GM19023 (cell line): ENCODE measurements around the gene TNFRSF1A.
"Not testable (repeated sequence)": the region's sequence is repeated elsewhere in the genome, so short reads cannot be mapped to it uniquely, and the experiment has no call there.

Source experiments
- ATAC-seq: cut with Tn5 transposase; IDR thresholded peaks from one replicate; pipeline ENCODE4 v1.9.1; 2021; ENCODE audit warnings: mild to moderate bottlenecking, moderate library complexity; ENCODE audit not compliant: unreplicated experiment

Gene TNFRSF1A

DNA sequence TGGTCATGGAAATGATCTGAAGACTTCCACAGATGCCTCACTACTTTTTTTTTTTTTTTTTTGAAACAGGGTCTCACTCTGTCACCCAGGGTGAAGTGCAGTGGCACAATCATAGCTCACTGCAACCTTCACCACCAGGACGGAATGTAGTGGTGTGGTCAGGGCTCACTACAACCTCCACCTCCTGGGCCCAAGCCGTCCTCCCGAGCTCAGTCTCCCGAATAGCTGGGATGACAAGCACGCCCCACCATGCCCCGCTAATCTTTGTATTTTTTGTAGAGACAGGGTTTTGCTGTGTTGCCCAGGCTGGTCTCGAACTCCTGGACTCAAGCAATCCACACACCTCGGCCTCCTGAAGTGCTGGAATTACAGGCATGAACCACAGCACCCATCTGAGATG lies 3.3 kb downstream of the TNFRSF1A start:
- not testable (repeated sequence) for ATAC-seq

DNA sequence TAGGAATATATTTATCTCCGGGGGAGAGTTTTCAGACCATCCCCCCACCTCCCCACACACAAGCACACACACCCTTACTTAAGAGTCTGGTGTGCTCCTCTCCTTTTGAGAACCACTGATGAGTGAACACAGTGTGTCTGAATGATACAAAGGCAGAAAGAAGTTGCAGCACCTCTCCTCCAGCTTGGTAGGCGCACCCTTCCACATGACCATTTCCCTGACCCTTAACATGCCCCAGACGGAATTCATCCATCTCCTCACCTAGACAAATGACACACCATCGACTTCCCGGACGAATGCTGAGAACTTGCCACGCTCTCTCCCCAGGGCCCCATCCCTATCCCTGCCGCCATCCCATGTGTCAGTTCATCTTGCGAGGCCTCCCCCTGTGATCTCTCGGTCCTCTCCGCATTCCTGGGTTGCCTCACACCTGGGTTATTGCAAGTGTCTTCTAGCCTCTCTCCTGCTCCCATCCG lies 3.9 kb downstream of the TNFRSF1A start:
- ATAC-seq: no peak

DNA sequence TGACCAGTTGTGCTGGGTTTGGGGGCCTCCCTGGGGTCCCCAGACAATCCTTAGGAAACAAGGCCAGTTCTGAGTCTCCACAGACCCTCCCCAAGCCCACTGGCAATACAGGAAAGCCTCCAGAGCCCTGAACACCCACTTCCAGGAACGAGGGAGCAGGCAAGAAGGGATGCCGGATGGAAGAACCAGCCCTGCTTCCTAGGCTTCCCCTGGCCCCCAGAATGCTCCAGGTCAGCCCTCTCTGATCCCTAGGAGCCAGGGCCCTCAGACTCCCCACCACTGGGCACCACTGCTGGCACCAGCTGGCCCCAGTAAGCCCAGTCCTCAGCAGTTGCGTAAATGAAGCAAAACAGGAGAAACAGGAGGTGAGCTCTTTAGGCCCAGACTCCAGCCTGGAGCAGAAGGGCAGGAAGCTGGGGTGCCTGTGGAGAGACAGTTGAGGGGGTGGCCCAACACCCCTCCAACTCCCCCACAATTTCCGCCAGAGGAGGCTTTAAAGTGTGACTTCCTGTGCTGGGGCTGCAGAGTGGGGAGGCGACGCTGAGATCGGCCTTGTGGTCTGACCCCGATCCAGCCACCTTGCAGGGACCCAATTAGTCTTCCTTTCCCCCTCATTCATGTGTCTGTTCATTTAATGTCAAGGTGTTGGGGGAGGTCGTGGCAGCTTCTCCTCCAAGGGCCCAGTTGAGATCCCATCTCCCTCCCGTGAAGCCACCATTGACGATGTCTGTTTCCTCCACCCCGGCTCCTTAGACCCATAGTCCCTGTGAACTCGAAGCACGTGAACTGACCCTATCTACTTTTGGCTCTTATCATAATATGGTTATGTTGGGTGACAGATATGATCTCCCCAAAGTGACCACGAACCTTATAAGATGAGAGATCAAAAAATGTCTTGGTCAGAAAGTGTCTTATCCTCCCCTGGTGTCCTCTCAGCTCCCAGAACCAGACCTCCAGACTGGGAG lies 4.7 kb downstream of the TNFRSF1A start:
- ATAC-seq: no peak

DNA sequence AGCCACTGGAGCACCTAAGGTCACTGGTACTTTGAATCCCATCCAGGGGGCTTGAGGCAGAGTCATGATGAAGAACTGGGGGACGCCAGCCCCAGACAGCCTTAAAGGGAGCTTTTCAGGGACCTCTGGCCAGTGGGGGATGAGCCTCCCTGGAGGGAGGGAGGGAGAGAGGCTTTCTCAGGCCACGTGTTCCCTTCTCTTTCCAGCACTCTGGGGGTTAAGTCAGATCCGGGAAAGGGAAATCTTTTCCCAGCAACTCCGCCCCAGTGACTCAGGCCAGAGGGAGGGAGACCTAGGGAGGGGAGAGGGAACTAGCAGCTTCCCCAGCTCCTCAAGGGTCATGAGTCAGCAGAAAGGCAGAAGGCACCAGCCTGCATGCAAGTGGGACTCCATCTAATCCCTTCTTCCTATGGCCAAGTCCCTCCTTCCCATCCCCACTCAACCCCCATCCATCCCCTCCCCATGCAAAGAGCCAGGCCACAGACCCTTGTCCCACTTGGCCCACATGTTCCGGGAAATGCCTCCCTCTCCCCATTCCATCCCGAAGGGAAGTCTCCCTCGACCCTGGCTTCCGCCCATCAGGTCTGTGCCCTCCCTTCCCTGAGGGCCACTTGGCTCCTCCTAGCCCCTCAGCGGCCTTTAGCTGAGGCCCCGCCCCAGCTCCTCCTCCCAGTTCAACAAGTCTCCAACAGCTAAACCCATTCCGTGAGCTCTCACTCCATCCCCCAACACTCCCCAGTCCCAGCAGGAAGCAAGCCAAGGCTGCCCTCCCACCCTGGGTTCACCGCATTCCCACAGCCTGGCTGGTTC lies 5.6 kb downstream of the TNFRSF1A start:
- no peak for ATAC-seq

DNA sequence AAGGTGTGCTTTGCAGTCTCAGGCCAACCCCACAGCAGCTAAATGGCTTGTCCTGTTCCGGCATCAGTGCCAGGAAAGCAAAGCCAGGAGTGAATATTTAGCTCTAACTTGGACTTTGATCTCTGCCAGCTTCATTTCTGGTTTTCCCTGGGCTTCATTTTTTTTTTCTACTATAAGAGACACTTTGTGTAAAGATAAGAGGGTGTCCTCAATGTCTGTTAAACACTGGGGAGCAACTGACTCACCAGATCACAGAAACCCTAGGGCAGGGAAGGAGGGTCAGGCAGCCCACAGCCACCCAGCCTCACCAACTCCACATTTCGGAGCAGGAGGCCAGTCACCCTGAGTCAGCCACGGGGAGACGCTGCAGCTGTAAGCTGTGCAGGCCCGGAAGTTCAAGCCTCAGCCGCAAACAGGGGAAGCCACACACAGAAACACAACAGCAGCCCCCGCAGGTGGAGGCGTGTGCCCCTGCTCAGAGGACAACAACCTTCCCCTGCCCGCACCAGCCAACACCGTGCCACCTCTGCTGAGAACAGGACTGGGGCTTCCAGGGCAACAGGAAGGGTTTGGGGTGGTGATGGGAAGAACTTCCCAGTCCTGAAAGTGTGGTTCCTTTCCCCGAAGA lies 6.3 kb downstream of the TNFRSF1A start:
- no peak for ATAC-seq

DNA sequence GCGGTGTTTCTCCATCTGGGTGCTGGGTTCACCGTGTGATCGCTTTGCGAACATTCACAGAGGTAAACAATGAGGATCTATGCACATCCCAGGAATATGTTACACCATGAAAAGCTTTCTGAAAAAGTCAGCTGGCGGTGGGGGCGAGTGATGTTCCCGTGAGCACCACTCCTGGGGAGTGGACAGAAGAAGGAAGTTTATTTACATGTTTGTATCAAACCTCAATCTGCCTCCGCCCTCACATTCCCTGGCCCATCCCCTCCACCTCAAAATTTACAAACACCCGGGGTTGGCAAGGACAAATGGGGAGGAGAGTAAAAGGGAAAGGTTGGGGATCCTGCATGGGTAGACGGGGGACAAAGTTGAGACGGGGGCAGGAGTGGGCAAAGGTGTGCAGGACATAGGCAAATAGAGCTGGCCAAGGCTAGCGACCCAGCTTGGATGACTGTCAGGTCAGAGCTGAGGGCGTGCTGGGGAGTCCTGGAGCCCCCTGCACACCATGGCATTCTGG lies 6.9 kb downstream of the TNFRSF1A start:
- ATAC-seq: no peak

DNA sequence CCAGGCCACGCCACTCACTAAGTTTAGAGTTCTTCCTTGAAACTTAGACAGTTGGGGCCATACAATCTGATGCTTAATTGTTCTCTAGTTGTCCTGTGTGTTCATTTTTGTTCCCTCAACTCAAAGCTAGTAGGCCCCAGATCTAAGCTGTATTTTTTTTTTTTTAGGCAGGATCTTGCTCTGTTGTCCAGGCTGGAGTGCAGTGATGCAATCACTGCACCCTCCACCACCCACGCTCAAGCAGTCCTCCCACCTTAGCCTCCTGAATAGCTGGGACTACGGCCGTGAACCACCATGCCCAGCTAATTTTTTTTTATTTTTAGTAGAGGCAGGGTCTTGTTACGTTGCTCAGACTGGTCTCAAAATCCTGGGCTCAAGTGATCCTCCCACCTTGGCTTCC lies 7.5 kb downstream of the TNFRSF1A start:
- ATAC-seq: no peak

DNA sequence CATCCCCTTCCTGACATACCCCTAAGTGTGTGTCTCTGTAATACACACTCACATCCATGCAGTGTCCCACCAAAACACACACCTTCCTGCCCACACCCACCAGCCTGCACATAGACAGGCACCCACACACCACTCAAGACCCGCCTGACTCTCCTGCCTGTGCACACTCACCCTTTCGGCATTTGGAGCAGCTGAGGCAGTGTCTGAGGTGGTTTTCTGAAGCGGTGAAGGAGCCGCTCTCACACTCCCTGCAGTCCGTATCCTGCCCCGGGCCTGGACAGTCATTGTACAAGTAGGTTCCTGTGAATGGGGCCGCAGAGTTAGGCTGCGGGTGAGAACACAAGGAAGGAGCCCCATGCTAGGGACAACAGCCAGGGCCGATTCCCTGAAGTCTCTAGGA lies 8.3 kb downstream of the TNFRSF1A start:
- ATAC-seq: no peak

DNA sequence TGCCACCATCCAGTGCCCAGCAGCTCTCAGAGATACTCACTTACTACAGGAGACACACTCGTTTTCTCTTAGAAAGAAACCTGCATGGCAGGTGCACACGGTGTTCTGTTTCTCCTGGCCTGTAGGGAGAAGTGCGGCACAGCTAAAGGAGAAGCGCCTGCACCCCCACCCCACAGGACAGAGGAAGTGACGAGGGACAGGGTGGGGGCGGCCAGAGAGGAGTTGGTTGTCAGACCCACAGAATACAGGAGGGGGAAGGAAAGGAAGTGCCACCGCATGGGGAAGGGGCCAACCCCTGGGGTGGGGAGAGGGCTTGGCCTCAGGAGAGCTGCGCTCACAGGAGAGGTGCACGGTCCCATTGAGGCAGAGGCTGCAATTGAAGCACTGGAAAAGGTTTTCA lies 8.8 kb downstream of the TNFRSF1A start:
- no peak for ATAC-seq

DNA sequence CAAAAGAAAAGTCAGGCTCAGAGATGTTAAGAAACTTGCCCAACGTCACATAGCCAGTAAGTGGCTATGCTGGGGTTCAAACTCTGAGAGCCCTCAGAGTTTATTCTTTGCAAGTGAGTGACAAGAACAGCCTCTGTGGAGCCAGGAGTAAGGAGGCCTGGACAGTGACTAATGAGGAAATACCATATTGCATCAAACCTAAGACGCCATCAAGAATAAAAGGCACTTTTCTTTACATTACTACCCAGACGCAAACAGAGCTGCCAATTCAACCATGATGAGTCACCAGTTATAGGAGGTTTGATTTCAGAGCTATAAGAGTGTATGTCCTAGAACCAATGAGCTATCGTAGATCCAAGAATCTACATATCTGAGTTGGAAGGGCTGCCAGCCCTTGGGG lies 9.4 kb downstream of the TNFRSF1A start:
- ATAC-seq: no peak

DNA sequence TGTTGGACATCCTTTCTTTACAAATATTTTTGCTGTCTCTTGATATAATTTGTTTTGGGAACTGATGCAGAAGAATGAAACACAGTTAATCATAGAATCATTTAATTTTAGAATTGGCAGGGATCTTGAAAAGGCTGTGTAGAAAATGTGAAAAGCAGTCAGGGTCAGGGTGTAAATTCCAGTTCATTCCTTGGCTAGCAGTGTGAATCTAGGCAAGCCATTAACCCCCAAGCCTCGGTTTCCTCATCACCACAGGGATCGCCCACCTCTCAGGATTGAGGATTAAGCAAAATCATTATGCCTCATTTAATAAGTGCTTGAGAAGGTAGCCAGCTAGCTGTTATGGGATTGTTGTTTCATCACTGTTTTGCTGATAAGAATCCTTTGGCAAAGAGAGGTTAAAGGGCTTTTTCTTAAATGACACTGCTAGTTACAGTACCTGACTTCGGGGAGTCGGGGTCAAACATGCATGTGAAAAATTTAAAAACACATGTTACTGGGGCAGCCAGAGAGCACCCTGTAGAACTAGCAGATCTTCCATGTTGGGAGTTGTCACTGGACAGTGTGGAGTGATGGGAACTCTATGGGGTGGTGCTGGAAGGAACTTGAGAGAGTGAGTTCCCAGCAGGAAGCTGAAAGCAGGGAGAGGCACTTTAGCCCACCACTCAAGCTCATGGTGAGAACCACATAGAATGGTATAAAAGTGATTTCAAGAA lies 10.7 kb downstream of the TNFRSF1A start:
- ATAC-seq: no peak

DNA sequence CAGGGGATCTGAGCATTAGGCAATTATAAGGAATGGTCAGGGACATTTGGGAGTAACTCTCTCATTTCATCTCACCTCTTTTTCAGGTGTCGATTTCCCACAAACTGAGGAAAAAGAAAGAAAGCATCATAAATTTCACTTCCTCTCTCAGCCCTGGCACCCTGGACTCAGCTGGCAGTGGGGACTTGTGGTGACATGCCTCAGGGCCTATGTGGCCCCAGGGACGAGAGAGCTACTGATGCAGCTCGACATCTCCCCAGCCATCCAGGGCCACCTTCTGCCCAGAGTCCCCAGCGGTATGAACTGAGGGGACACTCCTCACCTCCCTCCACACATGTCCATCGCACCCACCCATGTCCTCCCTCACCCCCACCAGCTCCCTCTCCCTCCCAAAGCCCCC lies 11.7 kb downstream of the TNFRSF1A start:
- no peak for ATAC-seq

DNA sequence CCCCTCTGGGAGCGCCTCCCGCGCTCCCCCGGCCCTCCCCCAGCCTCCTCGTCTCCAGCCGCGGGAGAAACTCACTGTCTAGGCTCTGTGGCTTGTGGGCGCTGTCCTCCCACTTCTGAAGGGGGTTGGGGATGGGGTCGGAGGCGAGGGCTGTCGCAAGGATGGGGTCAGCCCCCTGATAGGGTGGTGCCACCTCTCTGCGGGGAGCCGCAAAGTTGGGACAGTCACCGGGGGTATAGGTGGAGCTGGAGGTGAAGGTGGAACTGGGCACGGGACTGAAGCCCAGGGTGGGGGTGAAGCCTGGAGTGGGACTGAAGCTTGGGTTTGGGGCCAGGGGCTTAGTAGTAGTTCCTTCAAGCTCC lies 12.2 kb downstream of the TNFRSF1A start:
- no peak for ATAC-seq

DNA sequence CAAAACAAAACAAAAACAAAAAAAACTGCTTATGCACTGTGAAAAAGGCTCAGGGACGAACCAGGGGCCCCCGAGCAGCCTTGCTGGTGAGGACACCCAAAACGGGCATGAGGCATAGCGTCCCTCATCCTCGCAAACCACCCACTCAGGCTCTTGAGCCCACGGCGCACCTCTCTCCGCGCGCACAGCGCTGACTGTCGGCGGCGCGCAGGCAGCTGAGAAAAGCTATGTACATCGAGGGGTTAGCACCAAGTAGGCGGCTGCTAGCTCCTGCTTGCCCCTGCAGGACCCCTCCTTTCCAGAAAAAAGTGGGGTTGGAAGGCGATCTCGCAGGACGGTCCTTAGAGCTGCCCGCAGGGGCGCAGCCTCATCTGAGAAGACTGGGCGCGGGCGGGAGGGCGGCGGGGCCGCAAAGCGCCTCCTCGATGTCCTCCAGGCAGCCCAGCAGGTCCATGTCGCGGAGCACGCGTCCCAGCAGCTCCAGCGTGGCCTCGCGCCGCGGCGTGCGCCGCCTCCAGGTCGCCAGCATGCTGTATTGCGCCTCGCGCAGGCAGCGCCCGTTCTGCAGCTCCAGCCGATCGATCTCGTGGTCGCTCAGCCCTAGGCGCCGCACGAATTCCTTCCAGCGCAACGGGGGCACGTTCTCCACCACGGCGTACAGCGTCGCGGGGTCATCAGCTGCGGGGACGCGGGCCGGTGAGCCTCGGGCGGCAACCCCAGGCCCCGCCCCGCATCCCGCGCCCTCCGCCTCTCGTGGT lies 12.8 kb downstream of the TNFRSF1A start:
- ATAC-seq: no peak

DNA sequence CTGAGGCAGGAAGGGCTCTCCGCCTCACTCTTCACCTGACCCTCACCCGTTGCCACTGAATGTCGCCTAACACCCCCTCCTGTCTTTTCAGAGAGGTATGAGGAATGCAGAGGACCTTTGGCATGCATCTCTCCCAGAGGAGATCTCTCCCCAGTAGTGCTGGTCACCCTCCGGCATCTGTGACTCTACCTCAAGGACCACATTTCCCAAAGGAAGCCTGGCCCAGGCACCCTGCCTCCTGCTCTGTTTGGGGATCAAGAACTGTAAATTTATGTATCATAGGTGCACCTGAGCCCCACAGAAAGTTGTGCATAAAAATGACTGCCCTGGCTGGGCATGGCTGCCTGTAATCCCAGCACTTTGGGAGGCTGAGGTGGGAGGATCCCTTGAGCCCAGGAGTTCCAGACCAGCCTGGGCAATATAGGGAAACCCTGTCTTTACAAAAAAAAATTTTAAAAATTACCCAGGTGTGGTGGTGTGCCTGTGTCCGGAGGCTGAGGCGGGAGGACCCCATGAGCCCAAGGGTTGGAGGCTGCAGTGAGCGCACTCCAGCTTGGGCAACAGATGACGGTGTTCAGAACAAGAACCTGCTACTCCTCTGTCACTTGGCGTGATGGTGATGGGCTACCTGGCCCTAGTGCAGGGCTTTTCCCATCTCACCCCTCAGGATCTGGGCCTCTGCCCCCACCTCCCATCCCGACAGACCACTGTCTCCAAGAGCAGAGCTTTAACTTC lies 13.7 kb downstream of the TNFRSF1A start:
- ATAC-seq: no peak

DNA sequence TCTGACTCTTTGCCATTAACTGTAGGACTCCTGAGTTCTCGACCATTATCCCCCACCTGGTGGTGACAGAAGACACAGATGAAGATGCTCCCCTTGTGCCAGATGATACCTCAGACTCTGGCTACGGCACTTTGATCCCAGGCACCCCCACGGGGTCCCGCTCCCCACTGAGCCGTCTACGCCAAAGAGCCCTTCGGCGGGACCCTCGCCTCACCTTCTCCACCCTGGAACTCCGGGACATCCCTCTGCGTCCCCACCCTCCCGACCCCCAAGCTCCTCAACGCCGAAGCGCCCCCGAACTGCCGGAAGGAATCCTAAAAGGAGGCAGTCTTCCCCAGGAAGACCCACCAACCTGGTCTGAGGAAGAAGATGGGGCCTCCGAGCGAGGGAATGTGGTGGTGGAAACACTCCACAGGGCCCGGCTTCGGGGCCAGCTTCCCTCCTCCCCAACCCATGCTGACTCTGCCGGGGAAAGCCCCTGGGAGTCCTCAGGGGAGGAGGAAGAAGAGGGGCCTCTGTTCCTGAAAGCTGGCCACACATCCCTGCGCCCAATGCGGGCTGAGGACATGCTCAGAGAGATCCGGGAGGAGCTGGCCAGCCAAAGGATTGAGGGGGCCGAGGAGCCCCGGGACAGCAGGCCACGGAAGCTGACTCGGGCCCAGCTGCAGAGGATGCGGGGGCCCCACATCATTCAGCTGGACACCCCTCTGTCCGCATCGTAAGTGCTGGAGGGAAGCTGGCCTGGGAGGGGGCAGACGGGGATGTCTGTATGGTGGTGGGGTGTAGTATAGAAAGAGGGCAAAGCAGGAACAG lies 14.4 kb downstream of the TNFRSF1A start:
- ATAC-seq: no peak

DNA sequence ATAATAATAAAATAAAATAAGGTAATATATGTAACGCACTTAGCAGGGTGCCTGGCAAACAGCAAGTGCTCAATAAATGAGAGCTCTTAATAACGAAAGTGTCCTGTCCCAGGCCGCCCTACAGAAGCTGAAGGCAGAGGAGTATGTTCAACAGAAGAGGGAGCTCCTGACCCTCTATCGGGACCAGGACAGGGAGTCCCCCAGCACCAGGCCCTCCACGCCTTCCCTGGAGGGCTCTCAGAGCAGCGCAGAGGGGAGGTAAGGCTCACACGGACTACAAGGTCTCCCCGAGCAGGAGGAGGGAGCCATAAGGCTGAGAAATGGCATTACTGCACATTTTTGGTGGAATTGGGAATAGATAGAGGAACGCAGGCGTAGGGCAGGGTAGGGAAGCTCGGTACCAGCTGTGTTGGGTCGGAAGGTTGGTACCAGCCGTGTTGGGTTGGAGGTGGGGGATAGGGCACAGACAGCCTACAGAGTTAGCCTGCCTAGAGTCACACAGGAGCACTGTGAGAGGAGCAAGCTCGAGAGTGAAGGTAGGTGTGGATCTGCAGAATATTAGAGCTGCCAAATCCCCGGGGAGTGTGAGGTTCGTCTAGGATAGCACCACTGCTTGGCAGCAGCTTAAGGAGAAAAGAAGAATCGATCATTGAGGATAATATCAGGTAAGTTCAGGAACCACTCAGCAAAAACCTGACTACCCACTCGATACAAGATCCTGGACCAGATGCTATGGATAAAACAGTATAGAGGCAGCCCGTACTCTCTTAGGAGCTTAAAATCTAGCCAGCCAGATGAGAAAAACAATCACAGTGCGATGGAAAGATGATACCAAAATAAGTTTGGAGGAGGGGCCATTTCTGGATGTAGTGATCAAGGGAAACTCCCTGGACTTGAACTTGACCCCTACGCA lies 15.3 kb downstream of the TNFRSF1A start:
- ATAC-seq: no peak
